IMR-90 (cell line): Measurements from ENCODE around the gene TPCN1. TPM values are rescaled to one million over a fixed set of nuclear protein-coding genes. Genes with fewer than 3 reads are reported as not detected.

Source experiments
- ATAC-seq: fragments of 200-7000 bp; cut with Tn5 transposase; 2 replicates; pipeline ENCODE4 v1.9.1; 2020; ENCODE audit warnings: low read depth, mild to moderate bottlenecking, moderate library complexity
- BruUV-seq: library from RNA; stranded (reverse); fragments of 400-500 nt; replicated peaks from 2 replicates; lab custom pipeline; 2021; lab: Mats Ljungman, UMichigan
- CTCF ChIA-PET: fragments of 300-600 bp; formaldehyde crosslinking; extraction: SDS; loops from one replicate; lab custom pipeline; 2021; ENCODE audit warnings: antibody characterized with exemption; lab: Yijun Ruan, JAX
- POLR2A ChIA-PET: fragments of 300-600 bp; sonication (Branson Sonifier 250); formaldehyde crosslinking; loops from one replicate; lab custom pipeline; 2022; ENCODE audit warnings: antibody characterized with exemption; ENCODE audit not compliant: unreplicated experiment; lab: Charles Lee
- DNase-seq: peaks from one replicate; pipeline ENCODE4 v3.0.0; 2013
- H2AFZ ChIP-seq: replicated peaks from 2 replicates; pipeline ENCODE3; 2013; ENCODE audit warnings: low read length, mild to moderate bottlenecking; ENCODE audit not compliant: poor library complexity
- H2AK5ac ChIP-seq: 2 replicates; pipeline ENCODE4 v1.6.1; 2013; ENCODE audit warnings: low read depth, low read length, inconsistent platforms
- H2AK9ac ChIP-seq: replicated peaks from 2 replicates; pipeline ENCODE3; 2013; ENCODE audit warnings: mild to moderate bottlenecking, low read depth, low read length, moderate library complexity; ENCODE audit not compliant: poor library complexity
- H2BK120ac ChIP-seq: 2 replicates; pipeline ENCODE4 v1.6.1; 2013; ENCODE audit warnings: low read depth, low read length, inconsistent platforms
- H2BK15ac ChIP-seq: 3 replicates; pipeline ENCODE4 v1.6.1; 2013; ENCODE audit warnings: low read depth, low read length, inconsistent platforms
- H2BK20ac ChIP-seq: 2 replicates; pipeline ENCODE4 v1.6.1; 2013; ENCODE audit warnings: low read depth, mild to moderate bottlenecking, inconsistent platforms, low read length, moderate library complexity
- H2BK5ac ChIP-seq: 2 replicates; pipeline ENCODE4 v1.6.1; 2013; ENCODE audit warnings: mild to moderate bottlenecking, low read depth, low read length, inconsistent platforms; ENCODE audit not compliant: poor library complexity, severe bottlenecking
- H3K14ac ChIP-seq: replicated peaks from 2 replicates; pipeline ENCODE4 v1.6.1; 2013; ENCODE audit warnings: low read depth, low read length, inconsistent platforms
- H3K18ac ChIP-seq: 2 replicates; pipeline ENCODE4 v1.6.1; 2013; ENCODE audit warnings: low read depth, low read length, control low read depth
- H3K23ac ChIP-seq: 2 replicates; pipeline ENCODE4 v1.6.1; 2013; ENCODE audit warnings: low read depth, low read length, inconsistent platforms
- H3K27ac ChIP-seq: 2 replicates; pipeline ENCODE4 v1.5.1; 2013; ENCODE audit warnings: mild to moderate bottlenecking, control low read depth, low read length; ENCODE audit not compliant: insufficient read depth
- H3K27me3 ChIP-seq: 2 replicates; pipeline ENCODE4 v1.6.1; 2013; ENCODE audit warnings: low read length; ENCODE audit not compliant: control insufficient read depth, insufficient read depth
- H3K36me3 ChIP-seq: 2 replicates; pipeline ENCODE4 v1.6.1; 2013; ENCODE audit warnings: low read length, mixed read lengths; ENCODE audit not compliant: control insufficient read depth, insufficient read depth
- H3K4ac ChIP-seq: 2 replicates; pipeline ENCODE4 v1.6.1; 2013; ENCODE audit warnings: low read depth, low read length, inconsistent platforms
- H3K4me1 ChIP-seq: 2 replicates; pipeline ENCODE4 v1.6.1; 2013; ENCODE audit warnings: low read length, mixed read lengths; ENCODE audit not compliant: control insufficient read depth, insufficient read depth
- H3K4me2 ChIP-seq: 2 replicates; pipeline ENCODE4 v1.6.1; 2013; ENCODE audit warnings: low read depth, mild to moderate bottlenecking, control low read depth, low read length, moderate library complexity
- H3K4me3 ChIP-seq: 2 replicates; pipeline ENCODE4 v1.5.1; 2013; ENCODE audit warnings: low read depth, mild to moderate bottlenecking, control low read depth, low read length, moderate library complexity; ENCODE audit not compliant: insufficient read depth
- H3K56ac ChIP-seq: 2 replicates; pipeline ENCODE4 v1.6.1; 2013; ENCODE audit warnings: low read length, inconsistent platforms; ENCODE audit not compliant: insufficient read depth; ENCODE audit errors: extremely low read depth
- H3K79me1 ChIP-seq, 2 experiments: 2 replicates each; pipeline ENCODE4 v1.6.1; 2013; ENCODE audit warnings: low read length in 2 of 2, inconsistent platforms in 1 of 2, low read depth in 1 of 2
- H3K9ac ChIP-seq: 2 replicates; pipeline ENCODE4 v1.6.1; 2013; ENCODE audit warnings: low read depth, low read length, control low read depth
- H3K9me1 ChIP-seq: 2 replicates; pipeline ENCODE4 v1.6.1; 2013; ENCODE audit warnings: low read length, inconsistent platforms; ENCODE audit not compliant: insufficient read depth
- H3K9me3 ChIP-seq: 2 replicates; pipeline ENCODE4 v1.6.1; 2013; ENCODE audit warnings: low read length; ENCODE audit not compliant: control insufficient read depth, insufficient read depth
- H4K20me1 ChIP-seq: 2 replicates; pipeline ENCODE4 v1.6.1; 2013; ENCODE audit warnings: low read length, inconsistent platforms; ENCODE audit not compliant: insufficient read depth
- H4K5ac ChIP-seq: 2 replicates; pipeline ENCODE4 v1.6.1; 2013; ENCODE audit warnings: mild to moderate bottlenecking, low read depth, low read length, control low read depth
- H4K8ac ChIP-seq, 2 experiments: 2 replicates each; pipeline ENCODE4 v1.6.1; 2013; ENCODE audit warnings: low read depth in 2 of 2, low read length in 2 of 2, control low read depth in 1 of 2, inconsistent platforms in 1 of 2
- H4K91ac ChIP-seq: 2 replicates; pipeline ENCODE4 v1.6.1; 2013; ENCODE audit warnings: low read depth, low read length, inconsistent platforms; ENCODE audit not compliant: insufficient read depth
- CHD1 ChIP-seq: IDR thresholded peaks from 2 replicates; pipeline ENCODE4 v1.6.1; 2012; ENCODE audit warnings: low read depth, low read length, improper control_type of control experiment
- ELK1 ChIP-seq: fragments of 150-350 bp; IDR thresholded peaks from 2 replicates; pipeline ENCODE4 v1.6.1; 2016; ENCODE audit warnings: low read depth, mild to moderate bottlenecking, low read length, moderate library complexity, borderline replicate concordance
- FOS ChIP-seq: fragments of 150-350 bp; IDR thresholded peaks from 2 replicates; pipeline ENCODE4 v1.6.1; 2016; ENCODE audit warnings: low read depth, low read length
- MAFK ChIP-seq: IDR thresholded peaks from 2 replicates; pipeline ENCODE4 v1.6.1; 2012; ENCODE audit warnings: low read depth, low read length, improper control_type of control experiment
- MAZ ChIP-seq: IDR thresholded peaks from 2 replicates; pipeline ENCODE4 v1.6.1; 2012; ENCODE audit warnings: low read depth, mild to moderate bottlenecking, low read length, improper control_type of control experiment, moderate library complexity, borderline replicate concordance
- MXI1 ChIP-seq: IDR thresholded peaks from 2 replicates; pipeline ENCODE4 v1.6.1; 2012; ENCODE audit warnings: low read depth, mild to moderate bottlenecking, low read length, moderate library complexity, borderline replicate concordance
- POLR2A ChIP-seq: IDR thresholded peaks from 2 replicates; pipeline ENCODE4 v1.6.1; 2012; ENCODE audit warnings: mild to moderate bottlenecking, low read depth, low read length
- RFX5 ChIP-seq: IDR thresholded peaks from 2 replicates; pipeline ENCODE4 v1.8.0; 2012; ENCODE audit warnings: low read depth, mild to moderate bottlenecking, low read length, moderate library complexity
- SMC3 ChIP-seq: fragments of 150-350 bp; IDR thresholded peaks from 2 replicates; pipeline ENCODE4 v1.6.1; 2016; ENCODE audit warnings: low read depth, mild to moderate bottlenecking, antibody characterized with exemption, low read length, moderate library complexity
- dilution Hi-C: fragments of 300-500 bp; cut with HindIII; formaldehyde crosslinking; loops from one replicate; pipeline ENCODE4 v1.14.3; 2018; ENCODE audit warnings: low sequenced_read_pairs; ENCODE audit not compliant: unreplicated experiment
- in situ Hi-C: fragments of 300-500 bp; cut with MboI; formaldehyde crosslinking; loops from 3 replicates; pipeline ENCODE4 v1.14.3; 2019; ENCODE audit warnings: low sequenced_read_pairs, inconsistent platforms, mixed read lengths
- intact Hi-C: fragments of 100-400 bp; cut with micrococcal nuclease; formaldehyde crosslinking; loops from 2 replicates; pipeline ENCODE4 v1.10.0; 2022
- polyA plus RNA-seq, 3 experiments: library from polyadenylated mRNA; depleted of rRNA; stranded (reverse); fragments of >200 nt; gene quantifications; 2 replicates each; pipeline ENCODE4 v1.2.3, GENCODE V29; 2012; ENCODE audit warnings: low replicate concordance in 1 of 3
- total RNA-seq: library from RNA; depleted of rRNA; stranded (reverse); fragments of >200 nt; gene quantifications from 2 replicates; pipeline ENCODE4 v1.2.3, GENCODE V29; 2012

Gene TPCN1
- total and polyA plus RNA-seq, 2 of the 4 experiments (the other 2 are of a cell fraction): 2.0 to 13.2 TPM

- H3K79me1 ChIP-seq: no peaks in the 10 kb centered on the region
- BruUV-seq: no TSS peak
- ChIA-PET CTCF (interaction anchor here (0.7 kb wide), 1 partner anchor 15 kb away, joined by 3 read pairs; no protein-coding TSS in a partner anchor), POLR2A (no interaction called here)
- H2AFZ ChIP-seq: no peak overlapping the region
- H3K56ac ChIP-seq: no peak overlapping the region
- H2BK15ac ChIP-seq: no peak overlapping the region
- H4K8ac ChIP-seq: no peak overlapping the region
- H4K5ac ChIP-seq: no peak overlapping the region
- no peak overlapping the region for H3K23ac ChIP-seq
- H2BK20ac ChIP-seq: no peak overlapping the region
- H3K9me3 ChIP-seq: peaks cover 2% of the 10 kb centered on the region; the same call in 1 of the 2 replicates
- in situ Hi-C loops: no loop called here
- no peak overlapping the region for H2AK9ac ChIP-seq
- H3K14ac ChIP-seq: no peak overlapping the region
- H3K4ac ChIP-seq: no peak overlapping the region
- no peak overlapping the region for H3K4me2 ChIP-seq
- H3K4me3 ChIP-seq: no peak overlapping the region
- no peak for DNase-seq
- no peak overlapping the region for H3K18ac ChIP-seq
- no peak for ATAC-seq
- no peaks in the 10 kb centered on the region for H3K9me1 ChIP-seq
- no peaks in the 10 kb centered on the region for H3K36me3 ChIP-seq
- intact Hi-C loops: no loop called here
- peaks cover 2% of the 10 kb centered on the region; the same call in 1 of the 2 replicates for H3K4me1 ChIP-seq
- no peak overlapping the region for H2BK5ac ChIP-seq
- H2BK120ac ChIP-seq: no peak overlapping the region
- no peak overlapping the region for H3K27ac ChIP-seq
- dilution Hi-C loops: no loop called here
- TF ChIP-seq CHD1: no peak
- TF ChIP-seq ELK1: no peak
- TF ChIP-seq RFX5: no peak
- TF ChIP-seq POLR2A: no peak
- TF ChIP-seq MAFK: no peak
- TF ChIP-seq MAZ: no peak
- TF ChIP-seq FOS: no peak
- no peak for TF ChIP-seq SMC3
- no peak for TF ChIP-seq MXI1
- H3K9ac ChIP-seq: no peak overlapping the region
- H4K91ac ChIP-seq: no peak overlapping the region
- H3K27me3 ChIP-seq: no peaks in the 10 kb centered on the region
- no peaks in the 10 kb centered on the region for H4K20me1 ChIP-seq
- no peak overlapping the region for H2AK5ac ChIP-seq
Observed at GRCh38 chr12:113257564-113257963, 36.3 kb downstream of the TPCN1 start.
